Left lobe of liver (tissue), 2 donors: ENCODE results near the gene DEPDC1B. TPM values are rescaled to one million over a fixed set of nuclear protein-coding genes. Genes with fewer than 3 reads are reported as not detected.
"Not testable (repeated sequence)": the region's sequence is repeated elsewhere in the genome, so short reads cannot be mapped to it uniquely, and the experiment has no call there.

Source experiments
- ATAC-seq: fragments of 200-7000 bp; cut with Tn5 transposase; one replicate; pipeline ENCODE4 v1.9.1; 2020; ENCODE audit warnings: mild to moderate bottlenecking, moderate library complexity
- DNase-seq: peaks from one replicate; pipeline ENCODE4 v3.0.0-alpha.2; 2020; ENCODE audit warnings: low spot score
- total RNA-seq: library from RNA; stranded (reverse); gene quantifications from one replicate; pipeline ENCODE4 v1.2.1, GENCODE V29; 2021
- donor health status: DM: no; HTN: no; CAD: no; lungs with moderate emphysema.
- donor health status: DM: no; HTN: yes; CAD: no.

The DEPDC1B gene
- 0.23 TPM for total RNA-seq

GRCh38 chr5:60699609-60700415, at the start of gene DEPDC1B:
DEPDC1B (minus strand) TSS chr5:60700166; CDS start chr5:60700093, 73 bp downstream.
- DNase-seq: peak; percentile 85
- ATAC-seq: peak; percentile 98

GRCh38 chr5:60744682-60745081, 44.7 kb upstream of the DEPDC1B start:
- DNase-seq: no peak
- no peak for ATAC-seq

GRCh38 chr5:60743511-60744314, 43.7 kb upstream of the DEPDC1B start:
- DNase-seq: no peak

GRCh38 chr5:60740322-60740721, 40.4 kb upstream of the DEPDC1B start:
- DNase-seq (no peak), ATAC-seq (no peak)

More at GRCh38 chr5:60743511-60744314, 43.7 kb upstream of the DEPDC1B start:
- ATAC-seq: no peak

- ATAC-seq: no peak
- DNase-seq: no peak
Measured at GRCh38 chr5:60738933-60739332, 39.0 kb upstream of the DEPDC1B start.

GRCh38 chr5:60738461-60738860, 38.5 kb upstream of the DEPDC1B start:
- no peak for DNase-seq
- ATAC-seq: peak; percentile 54

GRCh38 chr5:60730858-60731257, 30.9 kb upstream of the DEPDC1B start:
- not testable (repeated sequence) for DNase-seq, ATAC-seq

GRCh38 chr5:60727033-60727679, 27.2 kb upstream of the DEPDC1B start:
- ATAC-seq: no peak
- no peak for DNase-seq

GRCh38 chr5:60724126-60724525, 24.2 kb upstream of the DEPDC1B start:
- DNase-seq (no peak), ATAC-seq (no peak)

GRCh38 chr5:60722416-60722815, 22.4 kb upstream of the DEPDC1B start:
- ATAC-seq (no peak), DNase-seq (no peak)

- DNase-seq (no peak), ATAC-seq (no peak)
Measured at GRCh38 chr5:60719329-60719728, 19.4 kb upstream of the DEPDC1B start.

GRCh38 chr5:60718166-60718892, 18.4 kb upstream of the DEPDC1B start:
- ATAC-seq (no peak), DNase-seq (no peak)

GRCh38 chr5:60715201-60715928, 15.4 kb upstream of the DEPDC1B start:
- ATAC-seq, DNase-seq: not testable (repeated sequence)

- DNase-seq (no peak), ATAC-seq (no peak)
Measured at GRCh38 chr5:60712950-60713349, 13.0 kb upstream of the DEPDC1B start.

- DNase-seq: not testable (repeated sequence)
Measured at GRCh38 chr5:60711892-60712291, 11.9 kb upstream of the DEPDC1B start.

GRCh38 chr5:60710362-60710761, 10.4 kb upstream of the DEPDC1B start:
- no peak for ATAC-seq
- no peak for DNase-seq

More at GRCh38 chr5:60711892-60712291, 11.9 kb upstream of the DEPDC1B start:
- ATAC-seq: not testable (repeated sequence)

GRCh38 chr5:60705144-60705543, 5.2 kb upstream of the DEPDC1B start:
- ATAC-seq (no peak), DNase-seq (no peak)

GRCh38 chr5:60703944-60704343, 4.0 kb upstream of the DEPDC1B start:
- no peak for DNase-seq
- no peak for ATAC-seq

GRCh38 chr5:60701321-60701968, 1.5 kb upstream of the DEPDC1B start:
- DNase-seq (no peak), ATAC-seq (no peak)

- DNase-seq: no peak
Measured at GRCh38 chr5:60700416-60700757, 421 bp upstream of the DEPDC1B start.

More at GRCh38 chr5:60700416-60700757, 421 bp upstream of the DEPDC1B start:
- ATAC-seq: peak; percentile 69
